GM20000 (cell line): Measurements from ENCODE around the gene PHF19.

Experiments
- DNase-seq: peaks from one replicate; pipeline ENCODE4 v3.0.0; 2012; ENCODE audit warnings: low spot score
- TF ChIP-seq, protein P1 (sequence below): IDR thresholded peaks from 2 replicates; pipeline ENCODE4 v1.5.1; 2012; ENCODE audit warnings: mild to moderate bottlenecking, control low read depth; ENCODE audit errors: extremely low read depth, missing control alignments

Gene PHF19

DNA sequence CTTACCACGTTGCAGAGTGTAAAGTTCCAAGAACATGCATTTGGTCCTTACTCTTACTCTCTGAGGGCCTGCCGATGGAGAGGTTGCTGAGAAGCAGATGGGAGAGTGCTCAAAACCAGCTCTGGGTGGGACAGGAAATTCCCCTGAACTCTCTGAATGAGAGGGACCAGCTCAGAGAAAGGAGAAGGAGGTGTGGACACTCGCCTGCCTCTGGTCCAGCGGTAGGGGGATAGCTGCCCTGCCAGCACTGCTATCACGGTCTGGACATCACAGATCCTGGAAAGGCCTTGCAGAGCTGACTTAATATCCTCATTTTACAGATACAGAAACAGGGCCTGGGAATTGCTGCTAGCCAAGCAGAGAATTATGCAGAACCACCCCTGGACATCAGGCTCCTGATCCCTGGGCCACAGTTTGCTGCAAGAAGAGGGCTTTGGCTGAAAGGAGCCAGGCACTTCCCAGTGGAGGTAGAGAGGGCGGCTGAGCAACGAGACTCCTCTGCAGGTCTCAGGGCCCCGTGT is 44.7 kb upstream of the PHF19 start:
- no peak for DNase-seq

GRCh38 chr9:120920806-120921178 is 43.8 kb upstream of the PHF19 start:
- DNase-seq: no peak
- TF ChIP-seq, protein P1, sequence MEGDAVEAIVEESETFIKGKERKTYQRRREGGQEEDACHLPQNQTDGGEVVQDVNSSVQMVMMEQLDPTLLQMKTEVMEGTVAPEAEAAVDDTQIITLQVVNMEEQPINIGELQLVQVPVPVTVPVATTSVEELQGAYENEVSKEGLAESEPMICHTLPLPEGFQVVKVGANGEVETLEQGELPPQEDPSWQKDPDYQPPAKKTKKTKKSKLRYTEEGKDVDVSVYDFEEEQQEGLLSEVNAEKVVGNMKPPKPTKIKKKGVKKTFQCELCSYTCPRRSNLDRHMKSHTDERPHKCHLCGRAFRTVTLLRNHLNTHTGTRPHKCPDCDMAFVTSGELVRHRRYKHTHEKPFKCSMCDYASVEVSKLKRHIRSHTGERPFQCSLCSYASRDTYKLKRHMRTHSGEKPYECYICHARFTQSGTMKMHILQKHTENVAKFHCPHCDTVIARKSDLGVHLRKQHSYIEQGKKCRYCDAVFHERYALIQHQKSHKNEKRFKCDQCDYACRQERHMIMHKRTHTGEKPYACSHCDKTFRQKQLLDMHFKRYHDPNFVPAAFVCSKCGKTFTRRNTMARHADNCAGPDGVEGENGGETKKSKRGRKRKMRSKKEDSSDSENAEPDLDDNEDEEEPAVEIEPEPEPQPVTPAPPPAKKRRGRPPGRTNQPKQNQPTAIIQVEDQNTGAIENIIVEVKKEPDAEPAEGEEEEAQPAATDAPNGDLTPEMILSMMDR: no peak

More for the DNA sequence above, 44.7 kb upstream of the PHF19 start:
- TF ChIP-seq, protein P1: no peak

DNA sequence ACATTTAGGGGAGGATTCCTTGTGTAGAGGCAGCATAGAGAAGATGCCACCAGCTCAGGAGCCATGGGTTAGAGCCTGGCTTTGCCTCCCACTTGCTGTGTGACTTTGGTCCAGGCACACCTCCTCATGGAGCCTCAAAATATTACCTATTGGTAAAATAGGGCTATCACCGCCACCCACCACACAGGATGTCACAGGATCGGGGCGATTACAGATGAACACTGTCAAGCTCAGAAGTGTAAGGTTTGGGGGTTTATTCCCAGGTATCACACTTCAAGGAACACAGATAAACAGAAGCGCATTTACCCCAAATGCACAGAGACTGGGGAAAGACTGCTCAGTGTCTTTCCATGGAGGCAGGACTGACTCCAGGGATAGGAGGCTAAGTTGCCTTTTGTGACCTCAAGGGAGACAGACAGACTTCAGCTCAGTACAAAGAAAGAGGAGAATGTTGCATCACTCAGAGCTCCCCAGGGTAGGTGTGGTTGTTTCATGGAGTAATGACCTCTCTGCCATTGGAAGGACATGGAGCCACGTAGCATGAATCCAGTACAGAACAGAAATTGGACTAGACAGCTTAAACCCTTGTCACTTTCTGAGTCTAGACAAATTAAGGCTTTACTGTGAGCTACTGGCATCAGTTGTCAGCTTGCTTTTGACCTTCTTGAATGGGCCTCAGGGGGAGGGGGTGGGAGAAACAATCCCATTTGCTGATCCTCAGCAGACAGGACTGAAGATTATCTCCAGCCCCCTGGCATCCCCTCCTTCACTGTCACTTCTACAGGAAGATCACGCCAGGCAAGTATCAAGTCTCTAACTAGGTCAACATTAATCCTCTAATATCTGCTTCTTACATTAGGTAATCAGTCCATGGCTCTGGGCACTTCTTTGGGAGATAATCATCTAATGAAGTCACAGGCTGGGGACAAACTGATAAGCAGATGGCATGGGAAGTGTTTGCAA is 43.1 kb upstream of the PHF19 start:
- no peak for DNase-seq
- TF ChIP-seq, protein P1: no peak

- no peak for DNase-seq
These were observed 42.2 kb upstream of the PHF19 start for GRCh38 chr9:120918931-120919842.

DNA sequence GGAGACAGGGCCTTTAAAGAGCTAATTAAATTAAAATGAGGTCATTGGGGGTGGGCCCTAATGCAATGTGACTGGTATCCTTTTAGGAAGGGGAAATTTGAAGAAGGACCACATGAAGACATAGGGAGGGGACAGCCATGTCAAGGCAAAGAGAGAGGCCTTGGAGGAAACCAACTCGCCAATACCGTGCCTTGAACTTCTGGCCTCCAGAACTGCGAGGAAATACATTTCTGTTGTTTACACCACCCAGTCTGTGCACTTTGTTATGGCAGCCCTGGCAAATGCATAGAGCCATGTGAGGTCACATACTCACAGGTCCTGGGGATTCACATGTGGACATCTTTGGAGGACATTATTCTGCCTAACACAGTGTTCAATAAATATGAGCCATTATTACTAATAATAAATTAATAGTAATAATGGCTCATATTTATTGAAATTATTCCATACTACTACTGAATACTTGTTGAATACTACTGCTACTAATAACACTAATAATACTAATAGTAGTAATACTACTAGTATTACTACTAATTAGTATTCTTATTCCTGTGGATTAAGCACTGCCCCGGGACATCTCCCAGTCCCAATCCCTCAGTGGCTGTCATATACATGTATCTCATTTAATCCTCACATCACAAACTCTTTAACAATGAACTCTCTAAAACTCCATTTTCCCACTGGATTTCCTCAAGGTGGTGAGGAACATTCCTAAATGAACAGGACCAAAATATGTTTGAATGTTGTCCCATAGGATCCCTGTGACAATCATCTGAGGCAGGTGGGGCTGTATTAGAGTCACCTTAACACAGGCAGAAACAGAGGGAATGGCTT is 41.2 kb upstream of the PHF19 start:
- no peak for DNase-seq
- TF ChIP-seq, protein P1: no peak

More at GRCh38 chr9:120918931-120919842, 42.2 kb upstream of the PHF19 start:
- TF ChIP-seq, protein P1: no peak

DNA sequence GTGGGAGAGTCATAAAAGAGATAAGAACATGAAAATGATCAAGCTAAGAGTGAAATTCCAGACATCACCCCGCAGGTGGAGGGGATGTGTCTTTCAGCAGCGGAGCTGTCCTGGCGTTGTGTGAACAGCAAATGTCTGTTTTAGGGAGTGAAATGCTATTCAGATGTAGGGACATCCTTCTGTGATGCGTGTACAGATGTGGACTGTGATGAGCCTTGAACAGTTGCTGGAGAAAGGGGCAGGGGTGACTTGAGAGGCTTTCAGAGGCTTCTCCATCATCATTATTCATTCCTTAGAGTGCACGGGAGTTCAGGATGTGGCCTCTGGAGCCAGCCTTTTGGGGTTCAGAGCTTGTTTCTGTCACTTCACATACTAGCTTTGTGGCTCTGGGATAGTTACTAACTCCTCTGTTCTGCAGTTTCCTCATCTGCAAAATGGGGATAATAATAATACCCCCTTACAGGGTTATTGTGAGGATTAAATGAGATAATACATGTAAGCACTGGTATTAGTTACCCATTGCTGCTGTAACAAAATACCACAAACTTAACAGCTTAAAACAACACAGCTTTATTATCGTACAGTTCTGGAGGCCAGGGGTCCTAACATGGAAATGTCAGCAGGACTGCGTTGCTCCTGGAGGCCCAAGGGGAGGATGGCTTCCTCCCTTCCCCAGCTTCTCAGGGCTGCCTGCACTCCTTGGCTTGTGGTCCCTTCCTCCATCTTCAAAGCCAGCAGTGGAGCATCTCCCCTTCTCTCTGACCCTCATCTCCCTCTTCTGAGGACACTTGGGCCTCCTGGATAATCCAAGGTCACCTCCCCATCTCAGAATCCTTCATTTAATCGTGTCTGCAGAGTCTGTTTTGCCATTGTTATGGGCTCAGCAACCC is 40.2 kb upstream of the PHF19 start:
- TF ChIP-seq, protein P1: no peak
- no peak for DNase-seq
